HepG2 (cell line): ENCODE results near the gene TBC1D22A. TPM values are rescaled to one million over a fixed set of nuclear protein-coding genes. Genes with fewer than 3 reads are reported as not detected.

Experiments
- ATAC-seq: fragments of 200-7000 bp; cut with Tn5 transposase; 3 replicates; pipeline ENCODE4 v1.9.1; 2020; ENCODE audit warnings: mild to moderate bottlenecking, moderate library complexity
- BruUV-seq: library from RNA; stranded (reverse); fragments of 400-500 nt; replicated peaks from 2 replicates; lab custom pipeline; 2021; lab: Mats Ljungman, UMichigan
- CTCF ChIA-PET: fragments of 300-600 bp; formaldehyde crosslinking; extraction: SDS; loops from one replicate; lab custom pipeline; 2021; ENCODE audit warnings: low total read pairs, inconsistent platforms, low intra/inter-chr PET ratio; lab: Yijun Ruan, JAX
- POLR2A ChIA-PET: fragments of 350-600 bp; sonication (Branson Sonifier 250); formaldehyde crosslinking; loops from one replicate; lab custom pipeline; 2020; ENCODE audit warnings: antibody characterized with exemption, inconsistent platforms; lab: Yijun Ruan, JAX
- DNase-seq: peaks from one replicate; pipeline ENCODE4 v3.0.0-alpha.2; 2015; ENCODE audit warnings: low spot score
- FAIRE-seq: peaks from 3 replicates; lab custom pipeline; 2011; peaks lifted over from hg19 to GRCh38; lab: Jason Lieb, UNC
- H2AFZ ChIP-seq: one replicate; pipeline ENCODE4 v1.6.1; 2011; ENCODE audit warnings: low read length, inconsistent platforms
- H3K27ac ChIP-seq: fragments of 300-600 bp; 3 replicates; pipeline ENCODE4 v1.8.0; 2011; ENCODE audit warnings: mixed run types, mild to moderate bottlenecking, mixed read lengths, low read length, inconsistent platforms; ENCODE audit not compliant: insufficient read depth; ENCODE audit errors: extremely low read length
- H3K27me3 ChIP-seq, 2 experiments: fragments of 200-600 bp in 1 of 2; 2 replicates in 1 of 2; 3 replicates in 1 of 2; pipeline versions ENCODE4 v1.6.0 to v1.8.0; 2011; ENCODE audit warnings: low read length in 2 of 2, mild to moderate bottlenecking in 2 of 2, moderate library complexity in 2 of 2, inconsistent platforms in 1 of 2; ENCODE audit not compliant: insufficient read depth in 2 of 2, control insufficient read depth in 1 of 2
- H3K36me3 ChIP-seq, 2 experiments: fragments of 200-600 bp in 1 of 2; replicated peaks in 1 of 2; 2 replicates in 1 of 2; 3 replicates in 1 of 2; pipeline versions ENCODE4 v1.5.1 to v1.8.0; 2011; ENCODE audit warnings: low read length in 2 of 2, inconsistent platforms in 1 of 2; ENCODE audit not compliant: insufficient read depth in 2 of 2, control insufficient read depth in 1 of 2
- H3K4me1 ChIP-seq: 2 replicates; pipeline ENCODE4 v1.5.1; 2012; ENCODE audit warnings: low read length, inconsistent platforms; ENCODE audit not compliant: insufficient read depth
- H3K4me2 ChIP-seq: 2 replicates; pipeline ENCODE4 v1.6.0; 2011; ENCODE audit warnings: low read depth, low read length, inconsistent platforms
- H3K4me3 ChIP-seq, 3 experiments: fragments of 200-600 bp in 1 of 3; sonication (generic), shearing (Covaris generic) in 1 of 3; replicated peaks in 1 of 3; 2 replicates each; pipeline ENCODE4 v1.5.1; 2011 to 2016; ENCODE audit warnings: low read length in 3 of 3, inconsistent platforms in 2 of 3, low read depth in 2 of 3, mild to moderate bottlenecking in 2 of 3, control low read depth in 1 of 3, mixed read lengths in 1 of 3; ENCODE audit not compliant: insufficient read depth in 1 of 3
- H3K79me2 ChIP-seq: one replicate; pipeline ENCODE4 v1.6.1; 2011; ENCODE audit warnings: low read length, inconsistent platforms; ENCODE audit not compliant: insufficient read depth
- H3K9ac ChIP-seq: 2 replicates; pipeline ENCODE4 v1.6.0; 2011; ENCODE audit warnings: mild to moderate bottlenecking, low read depth, low read length, inconsistent platforms; ENCODE audit not compliant: insufficient read depth
- H3K9me3 ChIP-seq: 2 replicates; pipeline ENCODE4 v1.5.1; 2012; ENCODE audit warnings: mild to moderate bottlenecking, low read length
- H4K20me1 ChIP-seq: 2 replicates; pipeline ENCODE4 v1.6.0; 2011; ENCODE audit warnings: inconsistent platforms, mild to moderate bottlenecking, low read length, moderate library complexity; ENCODE audit not compliant: insufficient read depth
- CENPX ChIP-seq: sonication (generic); formaldehyde crosslinking; IDR thresholded peaks from 2 replicates; pipeline ENCODE4 v1.9.0; 2021; ENCODE audit warnings: mild to moderate bottlenecking, missing genetic modification reagents, moderate library complexity
- HOXA5 ChIP-seq: sonication (generic); formaldehyde crosslinking; IDR thresholded peaks from 2 replicates; pipeline ENCODE4 v1.4.0; 2020; ENCODE audit warnings: missing genetic modification reagents
- MAFF ChIP-seq: IDR thresholded peaks from 2 replicates; pipeline ENCODE4 v1.6.1; 2011; ENCODE audit warnings: low read depth, low read length, improper control_type of control experiment
- RAD21 ChIP-seq: fragments of 450-650 bp; formaldehyde crosslinking; IDR thresholded peaks from 2 replicates; pipeline ENCODE4 v1.5.0; 2020; ENCODE audit warnings: mild to moderate bottlenecking
- RBM39 ChIP-seq: fragments of 200-400 bp; formaldehyde crosslinking; IDR thresholded peaks from one replicate; pipeline ENCODE4 v1.6.1; 2018; ENCODE audit warnings: antibody characterized with exemption, mild to moderate bottlenecking, low read depth, low read length; ENCODE audit not compliant: poor library complexity, severe bottlenecking
- SRF ChIP-seq: IDR thresholded peaks from 2 replicates; pipeline ENCODE4 v1.6.1; 2011; ENCODE audit warnings: mild to moderate bottlenecking, low read depth, low read length, moderate library complexity
- ZNF616 ChIP-seq: sonication (generic); formaldehyde crosslinking; IDR thresholded peaks from 2 replicates; pipeline ENCODE4 v1.5.0; 2020; ENCODE audit warnings: low read depth, mild to moderate bottlenecking, missing genetic modification reagents
- ZNF687 ChIP-seq: sonication (generic); formaldehyde crosslinking; IDR thresholded peaks from 2 replicates; pipeline ENCODE4 v1.5.1; 2020; ENCODE audit warnings: mild to moderate bottlenecking, missing genetic modification reagents, moderate library complexity
- WGBS: methylation state at CpG from one replicate; pipeline ENCODE4 v1.1.6; 2017; ENCODE audit warnings: low lambda C conversion rate; 5-methylcytosine and 5-hydroxymethylcytosine counted together
- in situ Hi-C: cut with HindIII; loops from 2 replicates; pipeline ENCODE4 v1.10.0; 2017; ENCODE audit warnings: low pct_unique_long_range_greater_than_20kb; ENCODE audit not compliant: extremely low pct_ligation_motif_present
- intact Hi-C: fragments of 100-400 bp; cut with micrococcal nuclease; formaldehyde crosslinking; loops from one replicate; pipeline ENCODE4 v1.10.0; 2022; ENCODE audit not compliant: unreplicated experiment
- polyA plus RNA-seq, 8 experiments: library from polyadenylated mRNA; depleted of rRNA in 3 of 8; stranded (reverse) in 7 of 8; unstranded in 1 of 8; fragments of >200 nt; fragmentation: Illumina TruSeq in 4 of 8; extraction: Trizol in 4 of 8; gene quantifications; 2 replicates each; pipeline versions ENCODE4 v1.2.1 to v1.2.3, GENCODE V29; 2011 to 2016; ENCODE audit warnings: low read depth in 4 of 8, missing spikeins in 1 of 8, mixed read lengths in 1 of 8; ENCODE audit not compliant: insufficient read depth in 1 of 8
- total RNA-seq, 5 experiments: library from RNA; depleted of rRNA; stranded (reverse); fragments of >200 nt; fragmentation: Illumina TruSeq; extraction: Trizol; gene quantifications; 2 replicates each; pipeline ENCODE4 v1.2.3, GENCODE V29; 2016; ENCODE audit warnings: low read depth in 1 of 5

Gene TBC1D22A
- total and polyA plus RNA-seq, 2 of the 13 experiments (the other 11 are each of a cell fraction or from before 2014, with no cell fraction given) = 17.3 to 18.0 TPM

- no peak for FAIRE-seq
- ATAC-seq = peak; percentile 36; the same call in 2 of the 3 replicates
- H4K20me1 ChIP-seq = no peaks in the 10 kb centered on the region
- H2AFZ ChIP-seq = no peak overlapping the region
- no peak overlapping the region; the same call in 1 of the 2 replicates for H3K4me2 ChIP-seq
- H3K27ac ChIP-seq = peak overlapping the region; percentile 26
- in situ Hi-C loops (no loop called here), intact Hi-C loops (loop anchor here (10.0 kb wide), 1 partner anchor 83 kb away; no protein-coding TSS in a partner anchor)
- H3K4me1 ChIP-seq = peaks cover 19% of the 10 kb centered on the region
- H3K9ac ChIP-seq = no peak overlapping the region
- no peak for TF ChIP-seq RBM39
- TF ChIP-seq ZNF616 (CRISPR knock-in tag) = no peak
- no peak for TF ChIP-seq SRF
- TF ChIP-seq MAFF = no peak
- TF ChIP-seq CENPX = no peak
- no peak for TF ChIP-seq RAD21 (CRISPR knock-in tag)
- TF ChIP-seq ZNF687 (CRISPR knock-in tag) = 0 out of 2 replicates have a peak, but pooled peaks have one; percentile 12
- TF ChIP-seq HOXA5 = no peak
- 0 out of 5 replicates have a peak, but pooled peaks cover 0 to 1% of the 10 kb centered on the region in 2 experiments for H3K36me3 ChIP-seq
- no peaks in the 10 kb centered on the region for H3K9me3 ChIP-seq
- ChIA-PET CTCF (no interaction called here), POLR2A (no interaction called here)
- no peak for DNase-seq
- H3K4me3 ChIP-seq = no peak overlapping the region
- no peaks in the 10 kb centered on the region for H3K79me2 ChIP-seq
- no peaks in the 10 kb centered on the region for H3K27me3 ChIP-seq
- 94% methylated on average over 7 of the region's 12 CpGs for WGBS
- no TSS peak for BruUV-seq
Measured at GRCh38 chr22:47102081-47102480, 339.6 kb downstream of the TBC1D22A start.
